PFSK-1 (cell line): Measurements from ENCODE around the gene CHMP1B.

Experiments
- POLR2AphosphoS5 ChIP-seq: IDR thresholded peaks from 2 replicates; pipeline ENCODE4 v1.6.1; 2012; ENCODE audit warnings: low read depth, mild to moderate bottlenecking, control low read depth, low read length, moderate library complexity
- SIN3A ChIP-seq: IDR thresholded peaks from 2 replicates; pipeline ENCODE4 v1.6.1; 2012; ENCODE audit warnings: mild to moderate bottlenecking, low read length, moderate library complexity, borderline replicate concordance; ENCODE audit not compliant: insufficient read depth
- TAF1 ChIP-seq: IDR thresholded peaks from 2 replicates; pipeline ENCODE4 v1.6.1; 2012; ENCODE audit warnings: low read length, control low read depth, borderline replicate concordance; ENCODE audit not compliant: insufficient read depth
- TF ChIP-seq, protein P1 (sequence below), 2 experiments: IDR thresholded peaks; 2 replicates each; pipeline versions ENCODE4 v1.6.1 to v1.8.0; 2011 to 2012; ENCODE audit warnings: low read depth in 2 of 2, low read length in 2 of 2, control low read depth in 1 of 2, inconsistent platforms in 1 of 2, mild to moderate bottlenecking in 1 of 2, moderate library complexity in 1 of 2; ENCODE audit not compliant: insufficient read depth in 1 of 2

- TF ChIP-seq POLR2AphosphoS5 (no peak), SIN3A (no peak), TAF1 (no peak)
- TF ChIP-seq, protein P1, sequence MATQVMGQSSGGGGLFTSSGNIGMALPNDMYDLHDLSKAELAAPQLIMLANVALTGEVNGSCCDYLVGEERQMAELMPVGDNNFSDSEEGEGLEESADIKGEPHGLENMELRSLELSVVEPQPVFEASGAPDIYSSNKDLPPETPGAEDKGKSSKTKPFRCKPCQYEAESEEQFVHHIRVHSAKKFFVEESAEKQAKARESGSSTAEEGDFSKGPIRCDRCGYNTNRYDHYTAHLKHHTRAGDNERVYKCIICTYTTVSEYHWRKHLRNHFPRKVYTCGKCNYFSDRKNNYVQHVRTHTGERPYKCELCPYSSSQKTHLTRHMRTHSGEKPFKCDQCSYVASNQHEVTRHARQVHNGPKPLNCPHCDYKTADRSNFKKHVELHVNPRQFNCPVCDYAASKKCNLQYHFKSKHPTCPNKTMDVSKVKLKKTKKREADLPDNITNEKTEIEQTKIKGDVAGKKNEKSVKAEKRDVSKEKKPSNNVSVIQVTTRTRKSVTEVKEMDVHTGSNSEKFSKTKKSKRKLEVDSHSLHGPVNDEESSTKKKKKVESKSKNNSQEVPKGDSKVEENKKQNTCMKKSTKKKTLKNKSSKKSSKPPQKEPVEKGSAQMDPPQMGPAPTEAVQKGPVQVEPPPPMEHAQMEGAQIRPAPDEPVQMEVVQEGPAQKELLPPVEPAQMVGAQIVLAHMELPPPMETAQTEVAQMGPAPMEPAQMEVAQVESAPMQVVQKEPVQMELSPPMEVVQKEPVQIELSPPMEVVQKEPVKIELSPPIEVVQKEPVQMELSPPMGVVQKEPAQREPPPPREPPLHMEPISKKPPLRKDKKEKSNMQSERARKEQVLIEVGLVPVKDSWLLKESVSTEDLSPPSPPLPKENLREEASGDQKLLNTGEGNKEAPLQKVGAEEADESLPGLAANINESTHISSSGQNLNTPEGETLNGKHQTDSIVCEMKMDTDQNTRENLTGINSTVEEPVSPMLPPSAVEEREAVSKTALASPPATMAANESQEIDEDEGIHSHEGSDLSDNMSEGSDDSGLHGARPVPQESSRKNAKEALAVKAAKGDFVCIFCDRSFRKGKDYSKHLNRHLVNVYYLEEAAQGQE (IDR thresholded peaks at IDR 0.05; ENCODE audit: insufficient read depth in 1 of 2, low read depth in 2 of 2, low read length in 2 of 2), result no peak
Measured at GRCh38 chr18:11866329-11866728, 15.1 kb downstream of the CHMP1B start.
